WTC11 (cell line): ENCODE measurements around the gene SLC30A5. TPM values are rescaled to one million over a fixed set of nuclear protein-coding genes. Genes with fewer than 3 reads are reported as not detected.
A peak's percentile ranks its signal among the peaks of the same experiment; 100 is the strongest.

Experiments
- ATAC-seq: fragments of 200-7000 bp; cut with Tn5 transposase; 2 replicates; pipeline ENCODE4 v1.10.0; 2021; ENCODE audit warnings: mild to moderate bottlenecking, moderate library complexity
- CTCF ChIA-PET: fragments of 300-600 bp; sonication (Branson Sonifier 250); formaldehyde crosslinking; loops from one replicate; lab custom pipeline; 2021; ENCODE audit warnings: antibody characterized with exemption; lab: Charles Lee
- POLR2A ChIA-PET: fragments of 350-600 bp; sonication (Branson Sonifier 250); formaldehyde crosslinking; loops from one replicate; lab custom pipeline; 2021; ENCODE audit warnings: antibody characterized with exemption; lab: Charles Lee
- DNase-seq: peaks from one replicate; pipeline ENCODE4 v3.0.0; 2021; ENCODE audit warnings: low spot score
- H3K27ac Mint-ChIP-seq: 2 replicates; pipeline ENCODE4 v1.8.0; 2021; ENCODE audit warnings: mixed read lengths
- H3K27me3 Mint-ChIP-seq: 2 replicates; pipeline ENCODE4 v1.8.0; 2021; ENCODE audit warnings: low read depth, mild to moderate bottlenecking, moderate library complexity, mixed read lengths
- H3K36me3 Mint-ChIP-seq: 2 replicates; pipeline ENCODE4 v1.8.0; 2021; ENCODE audit warnings: mixed read lengths
- H3K4me1 Mint-ChIP-seq: 2 replicates; pipeline ENCODE4 v1.8.0; 2022; ENCODE audit warnings: mixed read lengths
- H3K4me3 Mint-ChIP-seq: 2 replicates; pipeline ENCODE4 v1.8.0; 2021; ENCODE audit warnings: mild to moderate bottlenecking, moderate library complexity, mixed read lengths
- H3K9me3 Mint-ChIP-seq: 2 replicates; pipeline ENCODE4 v1.8.0; 2021; ENCODE audit warnings: mixed read lengths
- ATF6 ChIP-seq: sonication (generic); formaldehyde crosslinking; IDR thresholded peaks from 2 replicates; pipeline ENCODE4 v1.8.1; 2023; ENCODE audit warnings: mild to moderate bottlenecking, missing genetic modification reagents
- CDX4 ChIP-seq: fragments of 250-450 bp; sonication (Bioruptor Pico); IDR thresholded peaks from 2 replicates; pipeline ENCODE4 v1.9.0; 2021; ENCODE audit warnings: moderate library complexity, mild to moderate bottlenecking, inconsistent platforms, borderline replicate concordance
- ERG ChIP-seq: fragments of 250-450 bp; sonication (Bioruptor Pico); IDR thresholded peaks from 2 replicates; pipeline ENCODE4 v1.8.0; 2021; ENCODE audit warnings: mild to moderate bottlenecking
- GABPB1 ChIP-seq: sonication (generic); formaldehyde crosslinking; IDR thresholded peaks from 2 replicates; pipeline ENCODE4 v1.8.1; 2023; ENCODE audit warnings: mild to moderate bottlenecking, missing genetic modification reagents
- HMGA2 ChIP-seq: fragments of 250-450 bp; sonication (Bioruptor Pico); IDR thresholded peaks from 2 replicates; pipeline ENCODE4 v1.4.0; 2021; ENCODE audit warnings: mild to moderate bottlenecking, moderate library complexity
- JAZF1 ChIP-seq: fragments of 250-450 bp; sonication (Bioruptor Pico); IDR thresholded peaks from 2 replicates; pipeline ENCODE4 v1.9.0; 2021; ENCODE audit warnings: moderate library complexity, mild to moderate bottlenecking, inconsistent platforms
- NFATC4 ChIP-seq: fragments of 250-450 bp; sonication (Bioruptor Pico); IDR thresholded peaks from 2 replicates; pipeline ENCODE4 v1.9.0; 2021; ENCODE audit warnings: mild to moderate bottlenecking
- NFE2L1 ChIP-seq: sonication (generic); formaldehyde crosslinking; IDR thresholded peaks from 2 replicates; pipeline ENCODE4 v1.8.1; 2023; ENCODE audit warnings: missing genetic modification reagents
- NR3C1 ChIP-seq: sonication (generic); formaldehyde crosslinking; conservative IDR thresholded peaks from 2 replicates; pipeline ENCODE4 v1.8.1; 2023; ENCODE audit warnings: low read depth, mild to moderate bottlenecking, missing genetic modification reagents
- OVOL2 ChIP-seq: fragments of 250-450 bp; sonication (Bioruptor Pico); IDR thresholded peaks from 2 replicates; pipeline ENCODE4 v1.9.0; 2021; ENCODE audit warnings: mild to moderate bottlenecking, borderline replicate concordance
- PREB ChIP-seq: sonication (generic); formaldehyde crosslinking; IDR thresholded peaks from 2 replicates; pipeline ENCODE4 v1.8.1; 2022; ENCODE audit warnings: mild to moderate bottlenecking, missing genetic modification reagents, moderate library complexity, borderline replicate concordance
- RELA ChIP-seq: sonication (generic); formaldehyde crosslinking; IDR thresholded peaks from 2 replicates; pipeline ENCODE4 v1.8.1; 2022; ENCODE audit warnings: missing genetic modification reagents, mild to moderate bottlenecking, borderline replicate concordance
- SOX15 ChIP-seq: fragments of 250-450 bp; sonication (Bioruptor Pico); IDR thresholded peaks from 2 replicates; pipeline ENCODE4 v1.9.0; 2021; ENCODE audit warnings: mild to moderate bottlenecking
- SP1 ChIP-seq: sonication (generic); formaldehyde crosslinking; conservative IDR thresholded peaks from 2 replicates; pipeline ENCODE4 v1.8.1; 2022; ENCODE audit warnings: missing genetic modification reagents
- ZNF121 ChIP-seq: sonication (generic); formaldehyde crosslinking; IDR thresholded peaks from 2 replicates; pipeline ENCODE4 v1.8.0; 2023; ENCODE audit warnings: missing genetic modification reagents
- ZNF263 ChIP-seq: sonication (generic); formaldehyde crosslinking; IDR thresholded peaks from 2 replicates; pipeline ENCODE4 v1.8.1; 2022; ENCODE audit warnings: low read depth, mild to moderate bottlenecking, moderate library complexity, missing genetic modification reagents
- ZNF317 ChIP-seq: sonication (generic); formaldehyde crosslinking; IDR thresholded peaks from 2 replicates; pipeline ENCODE4 v1.8.1; 2023; ENCODE audit warnings: low read depth, mild to moderate bottlenecking, moderate library complexity, missing genetic modification reagents, borderline replicate concordance
- ZNF423 ChIP-seq: fragments of 250-450 bp; sonication (Bioruptor Pico); IDR thresholded peaks from 2 replicates; pipeline ENCODE4 v2.1.2; 2022; ENCODE audit warnings: mild to moderate bottlenecking, moderate library complexity
- ZNF532 ChIP-seq: fragments of 250-450 bp; sonication (Bioruptor Pico); IDR thresholded peaks from 2 replicates; pipeline ENCODE4 v1.9.0; 2021; ENCODE audit warnings: mild to moderate bottlenecking, borderline replicate concordance
- ZSCAN18 ChIP-seq: fragments of 250-450 bp; sonication (Bioruptor Pico); IDR thresholded peaks from 2 replicates; pipeline ENCODE4 v2.1.2; 2022; ENCODE audit warnings: mild to moderate bottlenecking, moderate library complexity
- total RNA-seq: library from RNA; stranded (reverse); gene quantifications from 3 replicates; pipeline ENCODE4 v1.2.3, GENCODE V29; 2021

The SLC30A5 gene
- total RNA-seq, 1 experiment from 2014 or later: 34.1 TPM

- TF ChIP-seq ZSCAN18 (CRISPR knock-in tag): no peak
- TF ChIP-seq ZNF121 (CRISPR knock-in tag): no peak
- no peak for TF ChIP-seq ERG (CRISPR knock-in tag)
- TF ChIP-seq ZNF317 (CRISPR knock-in tag): no peak
- no peak for TF ChIP-seq PREB (CRISPR knock-in tag)
- TF ChIP-seq CDX4 (CRISPR knock-in tag): no peak
- no peak for TF ChIP-seq SOX15 (CRISPR knock-in tag)
- no peak for TF ChIP-seq OVOL2
- TF ChIP-seq NR3C1: no peak
Measured at GRCh38 chr5:69152731-69153130, 58.9 kb downstream of the SLC30A5 start (continued).

- Mint-ChIP-seq H3K4me1 (no peaks in the 10 kb centered on the region), H3K4me3 (no peak overlapping the region), H3K36me3 (no peaks in the 10 kb centered on the region), H3K9me3 (no peaks in the 10 kb centered on the region), H3K27ac (no peak overlapping the region), H3K27me3 (no peaks in the 10 kb centered on the region)
- CTCF ChIA-PET: interaction anchor here (0.7 kb wide), 1 partner anchor 10 kb away, joined by 3 read pairs; the partner anchor contains the start of gene CCNB1
- DNase-seq: no peak
- TF ChIP-seq NFE2L1 (CRISPR knock-in tag) (no peak), JAZF1 (CRISPR knock-in tag) (no peak), ZNF423 (no peak), SP1 (no peak), NFATC4 (CRISPR knock-in tag) (no peak), HMGA2 (CRISPR knock-in tag) (no peak)
- no peak for ATAC-seq
- POLR2A ChIA-PET: no interaction called here
Measured at GRCh38 chr5:69156456-69156855, 62.6 kb downstream of the SLC30A5 start.

- TF ChIP-seq ZNF532 (CRISPR knock-in tag) (no peak), ATF6 (CRISPR knock-in tag) (no peak), GABPB1 (CRISPR knock-in tag) (no peak), ZNF263 (CRISPR knock-in tag) (no peak), RELA (no peak)
- TF ChIP-seq, all 79 proteins: peak for 0
- H3K4me1 Mint-ChIP-seq: no peaks in the 10 kb centered on the region
- ChIA-PET POLR2A (interaction anchor here (1.2 kb wide), 1 partner anchor 9 kb away, joined by 5 read pairs; the partner anchor contains the start of gene CCNB1), CTCF (no interaction called here)
- no peak overlapping the region for H3K4me3 Mint-ChIP-seq
- no peaks in the 10 kb centered on the region for H3K36me3 Mint-ChIP-seq
- no peaks in the 10 kb centered on the region for H3K27me3 Mint-ChIP-seq
- no peaks in the 10 kb centered on the region for H3K9me3 Mint-ChIP-seq
- DNase-seq (no peak), ATAC-seq (no peak)
- H3K27ac Mint-ChIP-seq: peak overlapping the region; percentile 36; the same call in 1 of the 2 replicates
Measured at GRCh38 chr5:69158039-69158438, 64.2 kb downstream of the SLC30A5 start.
